Measurements from ENCODE around the gene RGMB. TPM values are rescaled to one million over a fixed set of nuclear protein-coding genes. Genes with fewer than 3 reads are reported as not detected.

RGMB gene
- total RNA-seq, 2 experiments from 2014 or later, result 0.60 to 0.65 TPM

- peaks cover 62% of the 10 kb centered on the region for H3K27me3 Mint-ChIP-seq
- DNase-seq, result peak; percentile 22
- no peak overlapping the region for H3K27ac Mint-ChIP-seq
- H3K36me3 Mint-ChIP-seq (ENCODE audit: low read depth), result no peaks in the 10 kb centered on the region
- peak overlapping the region; percentile 82 for H3K4me3 Mint-ChIP-seq
- CTCF ChIA-PET, result interaction anchor here (0.7 to 4.5 kb wide), 22 partner anchors 7 to 1193 kb away, joined by 3 to 32 read pairs (median 4); no protein-coding TSS in a partner anchor
- POLR2A ChIA-PET, result interaction anchor here (1.2 to 2.6 kb wide), 2 partner anchors 11 to 159 kb away, joined by 6 to 11 read pairs; partner anchors contain the start of gene CHD1
- no peaks in the 10 kb centered on the region for H3K9me3 Mint-ChIP-seq
- peaks cover 52% of the 10 kb centered on the region for H3K4me1 Mint-ChIP-seq
These were observed 3.1 kb upstream of the RGMB start for GRCh38 chr5:98770209-98770910.

- H3K36me3 Mint-ChIP-seq (ENCODE audit: low read depth), result no peaks in the 10 kb centered on the region
- no peaks in the 10 kb centered on the region for H3K9me3 Mint-ChIP-seq
- CTCF ChIA-PET, result interaction anchor here (0.7 to 3.9 kb wide), 16 partner anchors 9 to 1194 kb away, joined by 3 to 23 read pairs (median 3); no protein-coding TSS in a partner anchor
- peaks cover 65% of the 10 kb centered on the region for H3K27me3 Mint-ChIP-seq
- H3K27ac Mint-ChIP-seq, result no peak overlapping the region
- DNase-seq, result no peak
- H3K4me3 Mint-ChIP-seq, result peak overlapping the region; percentile 82
- peaks cover 54% of the 10 kb centered on the region for H3K4me1 Mint-ChIP-seq
- POLR2A ChIA-PET, result interaction anchor here (2.6 kb wide), 1 partner anchor 158 kb away, joined by 11 read pairs; the partner anchor contains the start of gene CHD1
These were observed 2.5 kb upstream of the RGMB start for GRCh38 chr5:98770911-98771322.

- H3K4me1 Mint-ChIP-seq, result peaks cover 54% of the 10 kb centered on the region
- no peaks in the 10 kb centered on the region for H3K9me3 Mint-ChIP-seq
- H3K4me3 Mint-ChIP-seq, result peak overlapping the region; percentile 82
- CTCF ChIA-PET, result interaction anchor here (0.7 to 3.9 kb wide), 13 partner anchors 10 to 1195 kb away, joined by 3 to 23 read pairs (median 3); no protein-coding TSS in a partner anchor
- DNase-seq, result peak; percentile 56
- POLR2A ChIA-PET, result interaction anchor here (2.6 kb wide), 1 partner anchor 158 kb away, joined by 11 read pairs; the partner anchor contains the start of gene CHD1
- H3K27ac Mint-ChIP-seq, result no peak overlapping the region
- H3K27me3 Mint-ChIP-seq, result peaks cover 66% of the 10 kb centered on the region
- H3K36me3 Mint-ChIP-seq (ENCODE audit: low read depth), result no peaks in the 10 kb centered on the region
These were observed 1.9 kb upstream of the RGMB start for GRCh38 chr5:98771382-98772109.

GRCh38 chr5:98772415-98773213 is 849 bp upstream of the RGMB start:
- Mint-ChIP-seq H3K4me1 (peaks cover 54% of the 10 kb centered on the region), H3K9me3 (no peaks in the 10 kb centered on the region), H3K4me3 (peak overlapping the region; percentile 80), H3K27ac (peak overlapping the region; percentile 44), H3K36me3 (ENCODE audit: low read depth) (no peaks in the 10 kb centered on the region), H3K27me3 (peaks cover 64% of the 10 kb centered on the region)
- ChIA-PET CTCF (interaction anchor here (1.0 to 1.5 kb wide), 2 partner anchors 25 to 286 kb away, joined by 3 to 4 read pairs; no protein-coding TSS in a partner anchor), POLR2A (interaction anchor here (2.6 kb wide), 1 partner anchor 157 kb away, joined by 11 read pairs; the partner anchor contains the start of gene CHD1)
- DNase-seq, result peak; percentile 40

- ChIA-PET CTCF (no interaction called here), POLR2A (interaction anchor here (2.6 kb wide), 1 partner anchor 156 kb away, joined by 11 read pairs; the partner anchor contains the start of gene CHD1)
- DNase-seq, result no peak
- Mint-ChIP-seq H3K4me3 (peak overlapping the region; percentile 80), H3K27me3 (peaks cover 62% of the 10 kb centered on the region), H3K36me3 (ENCODE audit: low read depth) (no peaks in the 10 kb centered on the region), H3K27ac (peak overlapping the region; percentile 44), H3K9me3 (no peaks in the 10 kb centered on the region), H3K4me1 (peaks cover 52% of the 10 kb centered on the region)
These were observed 324 bp upstream of the RGMB start for GRCh38 chr5:98773214-98773463.

- peak; percentile 57 for DNase-seq
- Mint-ChIP-seq H3K27ac (peak overlapping the region; percentile 60), H3K4me3 (peak overlapping the region; percentile 80), H3K27me3 (peaks cover 57% of the 10 kb centered on the region), H3K4me1 (peaks cover 46% of the 10 kb centered on the region), H3K9me3 (no peaks in the 10 kb centered on the region), H3K36me3 (ENCODE audit: low read depth) (no peaks in the 10 kb centered on the region)
- ChIA-PET CTCF (interaction anchor here (1.9 kb wide), 1 partner anchor 22 kb away, joined by 6 read pairs; no protein-coding TSS in a partner anchor), POLR2A (no interaction called here)
These were observed 950 bp downstream of the RGMB start for GRCh38 chr5:98774192-98775033.

- ChIA-PET CTCF (interaction anchor here (1.9 to 4.0 kb wide), 2 partner anchors 7 to 21 kb away, joined by 6 to 32 read pairs; no protein-coding TSS in a partner anchor), POLR2A (no interaction called here)
- H3K4me3 Mint-ChIP-seq, result peak overlapping the region; percentile 80
- no peaks in the 10 kb centered on the region for H3K9me3 Mint-ChIP-seq
- H3K4me1 Mint-ChIP-seq, result peaks cover 36% of the 10 kb centered on the region
- H3K27ac Mint-ChIP-seq, result no peak overlapping the region
- H3K36me3 Mint-ChIP-seq (ENCODE audit: low read depth), result no peaks in the 10 kb centered on the region
- peaks cover 49% of the 10 kb centered on the region for H3K27me3 Mint-ChIP-seq
- DNase-seq, result no peak
These were observed 2.0 kb downstream of the RGMB start for GRCh38 chr5:98775246-98776065.

GRCh38 chr5:98776066-98776705 is 2.7 kb downstream of the RGMB start:
- H3K4me3 Mint-ChIP-seq, result no peak overlapping the region
- H3K27ac Mint-ChIP-seq, result no peak overlapping the region
- H3K4me1 Mint-ChIP-seq, result peaks cover 30% of the 10 kb centered on the region
- DNase-seq, result no peak
- ChIA-PET POLR2A (interaction anchor here (0.6 kb wide), 1 partner anchor 327 kb away, joined by 3 read pairs; no protein-coding TSS in a partner anchor), CTCF (interaction anchor here (1.9 to 4.0 kb wide), 2 partner anchors 8 to 20 kb away, joined by 6 to 32 read pairs; no protein-coding TSS in a partner anchor)
- H3K9me3 Mint-ChIP-seq, result no peaks in the 10 kb centered on the region
- H3K36me3 Mint-ChIP-seq (ENCODE audit: low read depth), result no peaks in the 10 kb centered on the region
- peaks cover 44% of the 10 kb centered on the region for H3K27me3 Mint-ChIP-seq

- Mint-ChIP-seq H3K36me3 (ENCODE audit: low read depth) (no peaks in the 10 kb centered on the region), H3K9me3 (no peaks in the 10 kb centered on the region), H3K27me3 (peaks cover 33% of the 10 kb centered on the region), H3K4me3 (no peak overlapping the region), H3K4me1 (peaks cover 21% of the 10 kb centered on the region), H3K27ac (no peak overlapping the region)
- CTCF ChIA-PET, result interaction anchor here (4.0 kb wide), 1 partner anchor 9 kb away, joined by 32 read pairs; no protein-coding TSS in a partner anchor
- POLR2A ChIA-PET, result interaction anchor here (0.6 kb wide), 1 partner anchor 41 kb away, joined by 3 read pairs; no protein-coding TSS in a partner anchor
- DNase-seq, result no peak
These were observed 3.8 kb downstream of the RGMB start for GRCh38 chr5:98777295-98777694.

- no peak overlapping the region for H3K4me3 Mint-ChIP-seq
- H3K4me1 Mint-ChIP-seq, result peaks cover 11% of the 10 kb centered on the region
- H3K27me3 Mint-ChIP-seq, result peaks cover 21% of the 10 kb centered on the region
- ChIA-PET CTCF (interaction anchor here (1.2 to 4.0 kb wide), 2 partner anchors 9 to 11 kb away, joined by 3 to 32 read pairs; no protein-coding TSS in a partner anchor), POLR2A (no interaction called here)
- DNase-seq, result no peak
- no peaks in the 10 kb centered on the region for H3K9me3 Mint-ChIP-seq
- H3K27ac Mint-ChIP-seq, result no peak overlapping the region
- no peaks in the 10 kb centered on the region for H3K36me3 Mint-ChIP-seq (ENCODE audit: low read depth)
These were observed 5.9 kb downstream of the RGMB start for GRCh38 chr5:98779264-98779877.

Measured in activated CD4-positive, alpha-beta memory T cell treated with anti-CD3 and anti-CD28 coated beads, Interleukin-2, amount 10 ng/mL, durations not matched to agents 7 days and 5 days (primary cell).